H1 (cell line): Measurements from ENCODE around the gene STRADB.

Experiments used
- CEBPB ChIP-seq: IDR thresholded peaks from 2 replicates; pipeline ENCODE4 v1.6.1; 2012; ENCODE audit warnings: low read depth, low read length
- CTCF ChIP-seq, 3 experiments: IDR thresholded peaks; 1 replicate in 2 of 3; 2 replicates in 1 of 3; pipeline versions ENCODE4 v1.5.1 to v1.6.1; 2011; ENCODE audit warnings: low read length in 3 of 3, mild to moderate bottlenecking in 3 of 3, inconsistent platforms in 2 of 3, low read depth in 1 of 3, moderate library complexity in 1 of 3; ENCODE audit not compliant: insufficient read depth in 1 of 3; ENCODE audit errors: control extremely low read depth in 1 of 3
- E2F6 ChIP-seq: IDR thresholded peaks from 2 replicates; pipeline ENCODE4 v1.6.1; 2012; ENCODE audit warnings: inconsistent platforms
- EGR1 ChIP-seq: IDR thresholded peaks from 2 replicates; pipeline ENCODE4 v1.6.1; 2011; ENCODE audit warnings: low read depth, low read length, borderline replicate concordance
- EZH2 ChIP-seq: fragments of 200-600 bp; sonication (generic); IDR thresholded peaks from 2 replicates; pipeline ENCODE4 v1.7.1; 2012; ENCODE audit warnings: low read depth, mild to moderate bottlenecking, moderate library complexity, low read length, inconsistent platforms; ENCODE audit not compliant: severe bottlenecking
- FOSL1 ChIP-seq: IDR thresholded peaks from 2 replicates; pipeline ENCODE4 v1.6.1; 2011; ENCODE audit warnings: mild to moderate bottlenecking, low read depth, low read length, moderate library complexity; ENCODE audit not compliant: insufficient read depth
- POLR2A ChIP-seq, 2 experiments: IDR thresholded peaks; 1 replicate in 1 of 2; 2 replicates in 1 of 2; pipeline ENCODE4 v1.6.1; 2011; ENCODE audit warnings: low read depth in 2 of 2, low read length in 2 of 2, mild to moderate bottlenecking in 2 of 2; ENCODE audit errors: control extremely low read depth in 1 of 2
- POLR2AphosphoS5 ChIP-seq: IDR thresholded peaks from 2 replicates; pipeline ENCODE4 v1.6.1; 2011; ENCODE audit warnings: low read depth, low read length
- RXRA ChIP-seq: IDR thresholded peaks from 2 replicates; pipeline ENCODE4 v1.6.1; 2011; ENCODE audit warnings: low read depth, mild to moderate bottlenecking, low read length, moderate library complexity; ENCODE audit not compliant: insufficient read depth
- SP2 ChIP-seq: IDR thresholded peaks from 2 replicates; pipeline ENCODE4 v1.6.1; 2012; ENCODE audit warnings: mild to moderate bottlenecking, low read length, inconsistent platforms
- SRF ChIP-seq: IDR thresholded peaks from 2 replicates; pipeline ENCODE4 v1.6.1; 2011; ENCODE audit warnings: mild to moderate bottlenecking, low read depth, low read length, moderate library complexity
- YY1 ChIP-seq: IDR thresholded peaks from 2 replicates; pipeline ENCODE4 v1.6.1; 2011; ENCODE audit warnings: low read depth, mild to moderate bottlenecking, low read length

GRCh38 chr2:201490291-201490690, 38.8 kb downstream of the STRADB start:
- TF ChIP-seq RXRA = no peak
- no peak for TF ChIP-seq CTCF (IDR thresholded peaks at IDR 0.05; ENCODE audit: control extremely low read depth in 1 of 3, insufficient read depth in 1 of 3, low read depth in 1 of 3, low read length in 3 of 3)
- no peak for TF ChIP-seq YY1
- TF ChIP-seq POLR2A (IDR thresholded peaks at IDR 0.05; ENCODE audit: control extremely low read depth in 1 of 2, low read depth in 2 of 2, low read length in 2 of 2) = no peak
- no peak for TF ChIP-seq CEBPB
- no peak for TF ChIP-seq SRF
- TF ChIP-seq POLR2AphosphoS5 = no peak
- TF ChIP-seq SP2 = no peak
- no peak for TF ChIP-seq FOSL1
- TF ChIP-seq EGR1 = no peak
- no peak for TF ChIP-seq EZH2
- TF ChIP-seq E2F6 = no peak
